BJ (cell line): ENCODE measurements around the gene STRIP2. TPM values are rescaled to one million over a fixed set of nuclear protein-coding genes. Genes with fewer than 3 reads are reported as not detected.

Experiments used
- CTCF ChIA-PET: fragments of 350-600 bp; formaldehyde crosslinking; extraction: SDS; loops from one replicate; lab custom pipeline; 2021; ENCODE audit warnings: antibody characterized with exemption, inconsistent platforms; lab: Yijun Ruan, JAX
- POLR2A ChIA-PET: fragments of 300-600 bp; sonication (Branson Sonifier 250); formaldehyde crosslinking; extraction: SDS; loops from one replicate; lab custom pipeline; 2021; ENCODE audit warnings: antibody characterized with exemption; lab: Charles Lee
- DNase-seq: peaks from one replicate; pipeline ENCODE4 v3.0.0-alpha.2; 2011; ENCODE audit warnings: low read depth
- H3K27me3 ChIP-seq: 2 replicates; pipeline ENCODE4 v1.6.0; 2011; ENCODE audit warnings: low read length; ENCODE audit not compliant: control insufficient read depth, insufficient read depth
- H3K36me3 ChIP-seq: 2 replicates; pipeline ENCODE4 v1.5.1; 2011; ENCODE audit warnings: low read length; ENCODE audit not compliant: control insufficient read depth, insufficient read depth
- H3K4me3 ChIP-seq: 2 replicates; pipeline ENCODE4 v1.5.1; 2011; ENCODE audit warnings: low read depth, mild to moderate bottlenecking, control low read depth, low read length
- polyA plus RNA-seq: library from polyadenylated mRNA; depleted of rRNA; stranded (reverse); fragments of >200 nt; gene quantifications from 2 replicates; pipeline ENCODE4 v1.2.3, GENCODE V29; 2011
- TF ChIP-seq, protein P1 (sequence below): IDR thresholded peaks from 2 replicates; pipeline ENCODE4 v1.5.1; 2011; ENCODE audit warnings: low read depth, mild to moderate bottlenecking, control low read depth, inconsistent platforms, low read length, moderate library complexity; ENCODE audit not compliant: insufficient read depth

Gene STRIP2
- polyA plus RNA-seq, 1 experiment = 2.0 TPM

DNA sequence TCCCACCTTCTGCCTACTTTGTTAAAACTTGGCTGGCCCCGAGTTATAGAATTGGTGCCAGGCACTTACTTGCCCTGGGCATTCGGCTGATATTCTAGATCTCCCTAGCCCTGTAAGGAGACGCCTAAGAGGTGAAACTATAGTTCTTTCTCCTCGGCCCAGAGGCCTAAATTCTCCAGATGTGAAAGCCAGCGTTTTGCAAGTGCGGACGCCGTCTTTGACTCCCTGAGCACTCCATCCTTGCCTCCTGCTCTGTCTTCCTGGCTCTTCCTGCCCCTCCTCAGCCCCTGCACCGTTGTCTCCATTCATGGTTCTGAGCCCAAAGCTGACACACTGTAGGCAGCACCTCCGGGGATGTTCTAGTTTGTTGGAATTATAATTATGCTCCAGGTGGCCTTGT is 79.3 kb downstream of the STRIP2 start:
- ChIA-PET CTCF (no interaction called here), POLR2A (no interaction called here)
- TF ChIP-seq, protein P1, sequence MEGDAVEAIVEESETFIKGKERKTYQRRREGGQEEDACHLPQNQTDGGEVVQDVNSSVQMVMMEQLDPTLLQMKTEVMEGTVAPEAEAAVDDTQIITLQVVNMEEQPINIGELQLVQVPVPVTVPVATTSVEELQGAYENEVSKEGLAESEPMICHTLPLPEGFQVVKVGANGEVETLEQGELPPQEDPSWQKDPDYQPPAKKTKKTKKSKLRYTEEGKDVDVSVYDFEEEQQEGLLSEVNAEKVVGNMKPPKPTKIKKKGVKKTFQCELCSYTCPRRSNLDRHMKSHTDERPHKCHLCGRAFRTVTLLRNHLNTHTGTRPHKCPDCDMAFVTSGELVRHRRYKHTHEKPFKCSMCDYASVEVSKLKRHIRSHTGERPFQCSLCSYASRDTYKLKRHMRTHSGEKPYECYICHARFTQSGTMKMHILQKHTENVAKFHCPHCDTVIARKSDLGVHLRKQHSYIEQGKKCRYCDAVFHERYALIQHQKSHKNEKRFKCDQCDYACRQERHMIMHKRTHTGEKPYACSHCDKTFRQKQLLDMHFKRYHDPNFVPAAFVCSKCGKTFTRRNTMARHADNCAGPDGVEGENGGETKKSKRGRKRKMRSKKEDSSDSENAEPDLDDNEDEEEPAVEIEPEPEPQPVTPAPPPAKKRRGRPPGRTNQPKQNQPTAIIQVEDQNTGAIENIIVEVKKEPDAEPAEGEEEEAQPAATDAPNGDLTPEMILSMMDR = no peak
- peaks cover 2% of the 10 kb centered on the region; the same call in 1 of the 2 replicates for H3K27me3 ChIP-seq
- DNase-seq = no peak
- no peak overlapping the region for H3K4me3 ChIP-seq
- no peaks in the 10 kb centered on the region for H3K36me3 ChIP-seq

DNA sequence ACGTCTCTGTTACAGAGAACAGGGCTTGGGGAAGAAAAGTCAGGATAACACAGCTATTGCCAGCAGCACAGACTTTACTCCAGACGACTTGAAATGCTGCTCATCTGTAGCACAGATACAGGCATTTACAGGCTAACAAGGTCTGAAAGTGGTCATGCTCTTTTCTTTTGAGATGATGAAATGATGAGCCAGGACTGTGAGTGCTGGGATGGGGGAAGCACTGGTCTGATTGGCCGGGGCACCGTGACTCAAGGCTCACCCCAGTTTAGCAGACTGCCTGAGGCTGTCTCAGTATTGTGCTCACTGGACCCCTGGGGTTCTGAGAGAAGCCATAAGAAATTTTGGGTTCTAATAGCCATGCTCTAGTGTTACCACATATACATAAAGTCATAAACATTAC is 80.5 kb downstream of the STRIP2 start:
- ChIA-PET POLR2A (no interaction called here), CTCF (no interaction called here)
- no peak for DNase-seq
- TF ChIP-seq, protein P1 = no peak
- Histone ChIP-seq H3K27me3 (peaks cover 2% of the 10 kb centered on the region; the same call in 1 of the 2 replicates), H3K36me3 (no peaks in the 10 kb centered on the region), H3K4me3 (no peak overlapping the region)

DNA sequence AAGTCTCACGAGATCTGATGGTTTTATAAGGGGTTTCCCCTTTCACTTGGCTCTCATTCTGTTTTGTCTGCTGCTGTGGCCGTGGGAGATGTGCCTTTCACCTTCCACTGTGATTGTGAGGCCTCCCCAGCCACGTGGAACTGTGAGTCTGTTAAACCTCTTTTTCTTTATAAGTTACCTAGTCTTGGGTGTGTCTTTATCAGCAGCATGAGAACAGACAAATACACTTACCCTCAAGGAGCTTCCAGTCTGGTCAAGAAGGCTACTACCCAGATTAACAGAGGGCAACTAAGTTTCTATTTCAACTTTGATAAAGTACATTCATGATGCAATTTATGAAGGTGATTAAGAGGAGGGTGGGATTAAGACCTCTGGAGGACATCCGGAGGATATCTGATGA is 81.1 kb downstream of the STRIP2 start:
- no peak overlapping the region for H3K4me3 ChIP-seq
- TF ChIP-seq, protein P1 = no peak
- DNase-seq = no peak
- POLR2A ChIA-PET = no interaction called here
- H3K27me3 ChIP-seq = peaks cover 2% of the 10 kb centered on the region; the same call in 1 of the 2 replicates
- CTCF ChIA-PET = no interaction called here
- no peaks in the 10 kb centered on the region for H3K36me3 ChIP-seq

DNA sequence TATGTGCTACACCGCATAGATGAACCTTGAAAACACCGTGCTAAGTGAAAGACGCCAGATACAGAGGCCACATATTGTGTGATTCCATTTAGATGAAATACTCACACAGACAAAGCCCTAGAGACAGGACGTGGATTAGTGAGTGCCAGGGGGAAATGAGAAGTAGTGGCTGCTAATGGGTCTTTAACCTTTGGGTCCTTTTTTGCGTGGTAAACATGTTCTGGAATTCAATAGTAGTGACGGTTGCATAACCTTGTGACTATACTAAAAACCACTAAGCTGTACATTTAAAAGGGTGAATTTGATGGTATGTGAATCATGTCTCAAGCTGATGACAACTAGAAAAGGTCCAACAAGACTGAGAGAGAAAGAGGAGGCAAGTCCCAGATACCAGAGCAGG is 83.7 kb downstream of the STRIP2 start:
- no peak overlapping the region for H3K4me3 ChIP-seq
- ChIA-PET POLR2A (no interaction called here), CTCF (no interaction called here)
- H3K27me3 ChIP-seq = peaks cover 5% of the 10 kb centered on the region
- no peaks in the 10 kb centered on the region for H3K36me3 ChIP-seq
- TF ChIP-seq, protein P1 = no peak
- DNase-seq = no peak

DNA sequence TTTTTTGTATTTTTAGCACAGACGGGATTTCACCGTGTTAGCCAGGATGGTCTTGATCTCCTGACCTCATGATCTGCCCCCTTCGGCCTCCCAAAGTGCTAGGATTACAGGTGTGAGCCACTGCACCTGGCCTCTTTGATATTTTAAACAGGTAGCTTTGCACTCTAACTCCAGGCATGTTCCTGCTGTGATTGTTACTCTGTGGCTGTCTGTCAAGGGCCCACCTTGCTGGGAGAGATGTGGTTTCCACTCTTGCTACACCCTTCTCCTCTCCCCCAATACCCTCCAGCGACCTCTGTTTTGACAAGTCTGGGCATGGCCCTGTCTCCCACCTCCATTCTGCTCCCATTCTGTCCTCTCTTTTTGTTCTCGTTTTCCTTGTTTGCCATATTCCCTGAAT is 85.2 kb downstream of the STRIP2 start:
- no peak for DNase-seq
- Histone ChIP-seq H3K36me3 (no peaks in the 10 kb centered on the region), H3K4me3 (no peak overlapping the region), H3K27me3 (peaks cover 8% of the 10 kb centered on the region)
- CTCF ChIA-PET = no interaction called here
- TF ChIP-seq, protein P1 = no peak
- POLR2A ChIA-PET = interaction anchor here (0.6 kb wide), 1 partner anchor 56 kb away, joined by 3 read pairs; no protein-coding TSS in a partner anchor
